Fibroblast of villous mesenchyme (primary cell): Measurements from ENCODE around the gene POLH. TPM values are rescaled to one million over a fixed set of nuclear protein-coding genes. Genes with fewer than 3 reads are reported as not detected.
"Not testable (repeated sequence)": the region's sequence is repeated elsewhere in the genome, so short reads cannot be mapped to it uniquely, and the experiment has no call there.

ENCODE experiments used
- DNase-seq: peaks from one replicate; pipeline ENCODE4 v3.0.0-alpha.2; 2010; ENCODE audit warnings: low read depth
- H3K4me3 ChIP-seq: 2 replicates; pipeline ENCODE4 v1.5.1; 2011; ENCODE audit warnings: low read depth, mild to moderate bottlenecking, low read length
- CTCF ChIP-seq: IDR thresholded peaks from 2 replicates; pipeline ENCODE4 v1.5.1; 2012; ENCODE audit warnings: low read depth, mild to moderate bottlenecking, low read length; ENCODE audit not compliant: insufficient read depth
- total RNA-seq: library from RNA; depleted of rRNA; stranded (reverse); fragments of >200 nt; gene quantifications from 2 replicates; pipeline ENCODE4 v1.2.3, GENCODE V29; 2012

POLH gene
- total RNA-seq, 1 donor, result 40.6 TPM

GRCh38 chr6:43579171-43579570 lies 3.2 kb downstream of the POLH start:
- peak; percentile 3 for DNase-seq
- TF ChIP-seq CTCF, result no peak
- no peak overlapping the region for H3K4me3 ChIP-seq

- no peak for TF ChIP-seq CTCF
- H3K4me3 ChIP-seq, result no peak overlapping the region
- DNase-seq, result no peak
Measured at GRCh38 chr6:43582911-43583310, 6.9 kb downstream of the POLH start.

- no peak for DNase-seq
- no peak for TF ChIP-seq CTCF
- no peak overlapping the region for H3K4me3 ChIP-seq
Measured at GRCh38 chr6:43584892-43585570, 9.0 kb downstream of the POLH start.

GRCh38 chr6:43588194-43588593 lies 12.2 kb downstream of the POLH start:
- TF ChIP-seq CTCF, result no peak
- no peak overlapping the region for H3K4me3 ChIP-seq
- no peak for DNase-seq

GRCh38 chr6:43589564-43589963 lies 13.6 kb downstream of the POLH start:
- H3K4me3 ChIP-seq, DNase-seq: not testable (repeated sequence)

- H3K4me3 ChIP-seq, result no peak overlapping the region
- no peak for TF ChIP-seq CTCF
- peak; percentile 41 for DNase-seq
Measured at GRCh38 chr6:43593938-43594337, 18.0 kb downstream of the POLH start.

GRCh38 chr6:43600595-43600994 lies 24.6 kb downstream of the POLH start:
- no peak for DNase-seq
- H3K4me3 ChIP-seq, result no peak overlapping the region
- no peak for TF ChIP-seq CTCF
